MG63 (cell line): ENCODE measurements around the gene ARHGEF9. TPM values are rescaled to one million over a fixed set of nuclear protein-coding genes. Genes with fewer than 3 reads are reported as not detected.
"Not testable (repeated sequence)": the region's sequence is repeated elsewhere in the genome, so short reads cannot be mapped to it uniquely, and the experiment has no call there.

Source experiments
- DNase-seq: peaks from one replicate; pipeline ENCODE4 v3.0.0-alpha.2; 2020
- H3K27me3 ChIP-seq: fragments of 250-450 bp; sonication (Bioruptor Pico); 2 replicates; pipeline ENCODE4 v1.5.1; 2020; ENCODE audit warnings: mild to moderate bottlenecking, moderate library complexity
- H3K36me3 ChIP-seq: fragments of 250-450 bp; sonication (Bioruptor Pico); 2 replicates; pipeline ENCODE4 v1.5.1; 2020; ENCODE audit warnings: mild to moderate bottlenecking, moderate library complexity
- H3K4me3 ChIP-seq: fragments of 250-450 bp; sonication (Bioruptor Pico); 2 replicates; pipeline ENCODE4 v1.5.1; 2020; ENCODE audit warnings: mild to moderate bottlenecking, moderate library complexity
- H3K9me3 ChIP-seq: fragments of 250-450 bp; sonication (Bioruptor Pico); 2 replicates; pipeline ENCODE4 v1.5.1; 2020; ENCODE audit warnings: mild to moderate bottlenecking, moderate library complexity
- total RNA-seq: library from RNA; depleted of rRNA; stranded (reverse); fragments of >200 nt; shearing (Covaris generic); gene quantifications from 2 replicates; pipeline ENCODE4 v1.2.3, GENCODE V29; 2014; ENCODE audit warnings: low replicate concordance; rRNA removed

The ARHGEF9 gene
- total RNA-seq, result 9.8 and 13.4 TPM in 2 replicates

- Histone ChIP-seq H3K36me3 (no peaks in the 10 kb centered on the region), H3K27me3 (no peaks in the 10 kb centered on the region), H3K4me3 (no peak within 1 kb of the TSS), H3K9me3 (no peaks in the 10 kb centered on the region)
- DNase-seq, result peak; percentile 1
These were observed at the start of gene ARHGEF9 for GRCh38 chrX:63784902-63785707. ARHGEF9 (minus strand) TSS chrX:63785214; CDS start chrX:63785145, 69 bp downstream.

GRCh38 chrX:63825446-63825845 is 40.4 kb upstream of the ARHGEF9 start:
- H3K27me3 ChIP-seq, H3K4me3 ChIP-seq, H3K9me3 ChIP-seq, H3K36me3 ChIP-seq, DNase-seq: not testable (repeated sequence)

GRCh38 chrX:63818156-63818555 is 33.1 kb upstream of the ARHGEF9 start:
- no peak for DNase-seq
- Histone ChIP-seq H3K36me3 (no peaks in the 10 kb centered on the region), H3K9me3 (no peaks in the 10 kb centered on the region), H3K4me3 (no peak overlapping the region), H3K27me3 (no peaks in the 10 kb centered on the region)

GRCh38 chrX:63817696-63818095 is 32.7 kb upstream of the ARHGEF9 start:
- no peaks in the 10 kb centered on the region for H3K36me3 ChIP-seq

GRCh38 chrX:63812823-63813222 is 27.8 kb upstream of the ARHGEF9 start:
- no peak overlapping the region for H3K4me3 ChIP-seq
- H3K9me3 ChIP-seq, result no peaks in the 10 kb centered on the region
- no peak for DNase-seq
- no peaks in the 10 kb centered on the region for H3K36me3 ChIP-seq
- no peaks in the 10 kb centered on the region for H3K27me3 ChIP-seq

More at GRCh38 chrX:63817696-63818095, 32.7 kb upstream of the ARHGEF9 start:
- H3K9me3 ChIP-seq, result no peaks in the 10 kb centered on the region
- no peak for DNase-seq
- no peak overlapping the region for H3K4me3 ChIP-seq
- H3K27me3 ChIP-seq, result no peaks in the 10 kb centered on the region

- H3K36me3 ChIP-seq, result no peaks in the 10 kb centered on the region
- no peaks in the 10 kb centered on the region for H3K9me3 ChIP-seq
- no peaks in the 10 kb centered on the region for H3K27me3 ChIP-seq
- no peak overlapping the region for H3K4me3 ChIP-seq
- DNase-seq, result no peak
These were observed 25.7 kb upstream of the ARHGEF9 start for GRCh38 chrX:63810746-63811145.

- DNase-seq, result no peak
- Histone ChIP-seq H3K9me3 (no peaks in the 10 kb centered on the region), H3K36me3 (no peaks in the 10 kb centered on the region), H3K27me3 (no peaks in the 10 kb centered on the region), H3K4me3 (no peak overlapping the region)
These were observed 24.2 kb upstream of the ARHGEF9 start for GRCh38 chrX:63809173-63809572.

GRCh38 chrX:63795406-63795805 is 10.4 kb upstream of the ARHGEF9 start:
- H3K9me3 ChIP-seq, H3K36me3 ChIP-seq, H3K27me3 ChIP-seq, H3K4me3 ChIP-seq, DNase-seq: not testable (repeated sequence)

- no peak for DNase-seq
- H3K36me3 ChIP-seq, result no peaks in the 10 kb centered on the region
- H3K9me3 ChIP-seq, result no peaks in the 10 kb centered on the region
- H3K4me3 ChIP-seq, result no peak overlapping the region
- no peaks in the 10 kb centered on the region for H3K27me3 ChIP-seq
These were observed 660 bp upstream of the ARHGEF9 start for GRCh38 chrX:63785708-63786040.

GRCh38 chrX:63784346-63784901 is 590 bp downstream of the ARHGEF9 start:
- Histone ChIP-seq H3K36me3 (no peaks in the 10 kb centered on the region), H3K27me3 (no peaks in the 10 kb centered on the region), H3K4me3 (no peak overlapping the region), H3K9me3 (no peaks in the 10 kb centered on the region)
- no peak for DNase-seq

- Histone ChIP-seq H3K4me3 (no peak overlapping the region), H3K36me3 (no peaks in the 10 kb centered on the region), H3K27me3 (no peaks in the 10 kb centered on the region), H3K9me3 (no peaks in the 10 kb centered on the region)
- DNase-seq, result no peak
These were observed 2.5 kb downstream of the ARHGEF9 start for GRCh38 chrX:63782515-63782914.

- Histone ChIP-seq H3K27me3 (no peaks in the 10 kb centered on the region), H3K9me3 (no peaks in the 10 kb centered on the region), H3K36me3 (no peaks in the 10 kb centered on the region), H3K4me3 (no peak overlapping the region)
- no peak for DNase-seq
These were observed 16.3 kb downstream of the ARHGEF9 start for GRCh38 chrX:63768760-63769159.

GRCh38 chrX:63765712-63766111 is 19.3 kb downstream of the ARHGEF9 start:
- no peaks in the 10 kb centered on the region for H3K27me3 ChIP-seq
- no peaks in the 10 kb centered on the region for H3K9me3 ChIP-seq
- no peak for DNase-seq
- H3K36me3 ChIP-seq, result no peaks in the 10 kb centered on the region
- H3K4me3 ChIP-seq, result no peak overlapping the region

GRCh38 chrX:63764946-63765345 is 20.1 kb downstream of the ARHGEF9 start:
- H3K36me3 ChIP-seq, result no peaks in the 10 kb centered on the region
- peak; percentile 3 for DNase-seq
- no peaks in the 10 kb centered on the region for H3K9me3 ChIP-seq
- no peak overlapping the region for H3K4me3 ChIP-seq
- H3K27me3 ChIP-seq, result no peaks in the 10 kb centered on the region

GRCh38 chrX:63761639-63762038 is 23.4 kb downstream of the ARHGEF9 start:
- no peaks in the 10 kb centered on the region for H3K9me3 ChIP-seq
- no peaks in the 10 kb centered on the region for H3K36me3 ChIP-seq
- no peaks in the 10 kb centered on the region for H3K27me3 ChIP-seq
- no peak for DNase-seq
- no peak overlapping the region for H3K4me3 ChIP-seq

GRCh38 chrX:63758011-63758410 is 27.0 kb downstream of the ARHGEF9 start:
- Histone ChIP-seq H3K4me3 (no peak overlapping the region), H3K36me3 (no peaks in the 10 kb centered on the region), H3K9me3 (no peaks in the 10 kb centered on the region), H3K27me3 (no peaks in the 10 kb centered on the region)
- DNase-seq, result no peak

- Histone ChIP-seq H3K36me3 (no peaks in the 10 kb centered on the region), H3K27me3 (no peaks in the 10 kb centered on the region), H3K4me3 (no peak overlapping the region), H3K9me3 (no peaks in the 10 kb centered on the region)
- DNase-seq, result no peak
These were observed 29.1 kb downstream of the ARHGEF9 start for GRCh38 chrX:63755892-63756291.
